Activated CD4-positive, alpha-beta T cell treated with anti-CD3 and anti-CD28 coated beads, Interleukin-2, amount 50 U/mL, for 16 hours (primary cell): ENCODE data around the gene DXO.
A peak's percentile ranks its signal among the peaks of the same experiment; 100 is the strongest.
"Not testable (repeated sequence)": the region's sequence is repeated elsewhere in the genome, so short reads cannot be mapped to it uniquely, and the experiment has no call there.

ENCODE experiments used
- DNase-seq: peaks from one replicate; pipeline ENCODE4 v3.0.0-alpha.2; 2020

The DXO gene

DNA sequence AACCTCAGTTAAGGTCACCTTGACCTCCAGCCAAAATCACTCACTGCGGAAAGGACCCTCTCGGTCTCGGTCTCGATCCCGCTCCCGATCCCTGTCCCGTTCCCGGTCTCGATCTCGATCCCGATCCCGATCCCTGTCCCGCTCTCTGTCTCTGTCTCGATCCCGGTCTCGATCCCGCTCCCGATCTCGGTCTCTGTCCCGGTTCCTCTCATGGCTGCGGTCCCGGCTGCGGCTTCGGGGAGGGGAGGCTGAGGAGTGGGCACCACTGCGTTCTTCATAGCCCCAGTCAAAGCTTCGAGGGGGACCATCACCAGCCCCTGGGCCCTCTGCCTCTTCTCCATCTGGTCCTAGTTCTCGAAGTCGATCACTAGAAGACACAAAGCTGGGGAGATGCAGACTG, 17.4 kb downstream of the DXO start:
- no peak for DNase-seq

DNA sequence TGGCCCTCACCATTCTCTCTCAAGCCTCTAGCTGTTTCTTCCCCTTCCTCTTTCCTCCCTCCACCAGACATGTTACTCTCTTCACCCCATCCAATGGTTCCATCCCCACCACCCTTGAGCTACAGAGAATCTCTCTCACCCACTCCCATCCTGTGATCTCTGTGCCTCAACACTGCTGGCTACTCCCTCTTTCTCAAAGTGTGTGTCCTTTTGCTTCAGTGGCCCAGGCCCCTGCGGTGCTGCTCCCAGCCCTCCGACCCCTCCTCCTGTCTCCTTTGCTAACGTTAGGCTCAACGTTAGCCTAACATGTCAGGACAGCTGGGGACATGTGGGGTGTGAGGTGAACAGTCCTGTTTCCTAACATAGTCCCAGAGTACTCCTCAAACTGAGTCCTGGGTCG, 19.0 kb downstream of the DXO start:
- DNase-seq, result no peak

DNA sequence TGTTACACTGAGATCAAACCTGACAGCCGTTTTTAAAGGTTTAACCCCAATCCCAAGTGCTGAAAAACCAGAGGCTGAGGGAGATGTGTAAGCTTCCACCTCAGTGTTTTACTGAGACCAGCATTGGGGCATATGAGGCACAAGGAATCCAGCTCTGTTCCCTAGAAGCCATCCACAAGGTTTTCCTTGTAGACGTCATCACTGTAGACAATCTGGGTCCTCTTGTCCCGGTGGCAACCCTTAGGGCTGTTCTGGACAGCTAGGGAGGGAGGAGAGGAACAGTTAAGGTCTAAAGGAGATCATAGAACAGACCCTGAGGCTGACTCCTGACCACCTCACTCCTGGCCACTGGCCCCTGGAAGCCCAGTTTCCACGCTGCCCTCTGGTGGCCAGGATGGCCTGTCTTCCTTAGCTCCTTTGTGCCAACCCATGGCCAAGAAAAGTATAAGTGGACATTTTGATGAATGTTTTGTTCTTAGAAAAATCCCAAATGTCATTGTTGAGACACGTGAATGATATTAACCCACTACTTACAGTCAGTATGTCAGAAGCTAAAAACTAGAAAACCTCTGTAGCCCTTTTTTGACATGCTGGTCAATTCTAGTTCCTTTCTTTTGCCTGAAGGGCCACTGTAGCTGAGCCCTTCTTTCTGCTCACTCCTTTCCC, 19.7 kb downstream of the DXO start:
- DNase-seq, result peak; percentile 24

DNA sequence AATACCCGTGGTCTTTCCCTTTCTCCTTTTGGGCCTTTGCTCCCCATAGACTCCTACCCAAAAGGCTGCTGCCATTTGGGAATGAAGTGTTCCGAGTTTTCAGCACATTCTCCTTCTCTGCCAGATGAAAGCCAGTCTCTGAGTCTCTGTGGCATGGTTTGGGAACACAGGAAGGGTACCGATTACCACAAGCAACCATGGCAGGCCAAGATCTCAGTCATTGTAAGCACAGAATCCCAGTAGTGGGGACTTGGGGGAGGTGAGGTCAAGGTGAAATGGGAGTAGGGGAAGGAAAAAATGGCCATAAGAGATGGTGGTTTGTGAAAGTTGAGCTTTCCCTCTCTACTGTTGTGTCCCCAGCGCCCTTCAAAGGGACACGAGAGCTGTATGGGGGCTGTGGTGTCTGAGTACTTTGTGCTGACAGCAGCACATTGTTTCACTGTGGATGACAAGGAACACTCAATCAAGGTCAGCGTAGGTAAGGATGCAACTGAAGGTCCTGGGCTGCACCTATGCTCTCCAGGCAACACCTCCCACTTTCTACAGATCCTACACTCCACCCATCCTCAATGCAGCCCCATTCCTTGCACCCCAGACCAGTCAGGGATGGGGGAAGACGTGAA, 21.9 kb downstream of the DXO start:
- no peak for DNase-seq

DNA sequence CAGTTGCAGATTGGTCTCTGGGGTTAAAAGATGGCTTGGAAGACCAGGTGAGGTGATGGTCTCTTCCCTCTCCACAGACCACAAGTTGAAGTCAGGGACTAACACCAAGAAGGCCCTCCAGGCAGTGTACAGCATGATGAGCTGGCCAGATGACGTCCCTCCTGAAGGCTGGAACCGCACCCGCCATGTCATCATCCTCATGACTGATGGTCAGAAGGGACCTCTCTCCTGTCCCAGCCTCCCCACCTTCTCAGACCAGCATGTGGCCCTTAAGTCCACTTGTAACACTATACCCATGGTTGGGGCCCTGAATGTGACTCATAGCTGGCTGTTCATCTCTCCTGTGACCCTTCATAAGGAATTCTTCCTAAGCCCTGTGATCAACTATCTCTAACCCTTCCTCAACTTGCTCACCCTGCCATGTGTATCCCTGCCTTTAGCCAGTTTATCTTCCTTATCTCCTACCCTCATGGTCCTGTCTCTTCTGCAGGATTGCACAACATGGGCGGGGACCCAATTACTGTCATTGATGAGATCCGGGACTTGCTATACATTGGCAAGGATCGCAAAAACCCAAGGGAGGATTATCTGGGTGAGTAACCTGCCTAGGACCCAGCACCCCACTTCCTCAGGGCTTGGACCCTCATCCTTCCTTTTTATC, 23.1 kb downstream of the DXO start:
- DNase-seq, result no peak

DNA sequence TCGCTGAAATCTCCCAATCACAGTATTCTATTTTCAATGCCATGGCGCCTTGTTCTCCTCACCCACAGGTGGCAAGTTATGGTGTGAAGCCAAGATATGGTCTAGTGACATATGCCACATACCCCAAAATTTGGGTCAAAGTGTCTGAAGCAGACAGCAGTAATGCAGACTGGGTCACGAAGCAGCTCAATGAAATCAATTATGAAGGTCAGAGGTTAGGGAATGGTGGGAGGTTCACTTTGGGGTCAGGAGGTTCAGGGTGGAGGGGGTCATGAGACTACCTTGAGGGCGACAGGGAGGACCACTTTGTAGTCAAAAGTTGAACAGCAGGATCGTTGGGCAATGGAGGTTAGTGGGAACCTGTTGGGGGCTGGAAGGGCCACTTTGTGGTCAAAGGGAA, 23.6 kb downstream of the DXO start:
- DNase-seq, result no peak

DNA sequence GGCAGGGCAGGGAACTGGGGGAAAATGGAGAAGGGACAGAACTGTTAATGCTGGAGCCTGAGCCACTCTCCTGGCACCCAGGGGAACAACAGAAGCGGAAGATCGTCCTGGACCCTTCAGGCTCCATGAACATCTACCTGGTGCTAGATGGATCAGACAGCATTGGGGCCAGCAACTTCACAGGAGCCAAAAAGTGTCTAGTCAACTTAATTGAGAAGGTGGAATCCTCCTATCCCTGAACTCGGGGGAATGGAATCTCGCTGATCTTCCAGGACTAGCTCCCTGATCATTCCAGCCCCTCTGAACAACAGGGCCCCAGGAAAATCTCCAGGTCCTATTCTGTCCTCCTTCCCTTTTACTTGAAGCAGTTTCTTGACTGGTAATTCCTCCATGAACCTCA, 24.1 kb downstream of the DXO start:
- no peak for DNase-seq

DNA sequence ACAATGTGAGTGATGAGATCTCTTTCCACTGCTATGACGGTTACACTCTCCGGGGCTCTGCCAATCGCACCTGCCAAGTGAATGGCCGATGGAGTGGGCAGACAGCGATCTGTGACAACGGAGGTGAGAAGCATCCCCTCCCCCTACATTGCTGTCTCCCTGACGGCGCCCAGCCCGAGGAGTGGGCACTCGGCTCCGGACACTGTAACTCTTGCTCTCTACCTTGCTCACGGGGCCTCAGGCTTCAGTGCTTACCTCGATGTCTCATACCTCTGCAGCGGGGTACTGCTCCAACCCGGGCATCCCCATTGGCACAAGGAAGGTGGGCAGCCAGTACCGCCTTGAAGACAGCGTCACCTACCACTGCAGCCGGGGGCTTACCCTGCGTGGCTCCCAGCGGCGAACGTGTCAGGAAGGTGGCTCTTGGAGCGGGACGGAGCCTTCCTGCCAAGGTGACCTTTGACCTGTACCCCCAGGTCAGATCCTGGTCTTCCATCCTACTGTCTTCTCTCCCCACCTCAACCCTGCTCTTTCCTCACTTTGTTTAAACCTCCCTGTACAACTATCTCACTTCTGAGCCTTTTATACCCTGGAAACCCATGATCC, 24.8 kb downstream of the DXO start:
- no peak for DNase-seq

DNA sequence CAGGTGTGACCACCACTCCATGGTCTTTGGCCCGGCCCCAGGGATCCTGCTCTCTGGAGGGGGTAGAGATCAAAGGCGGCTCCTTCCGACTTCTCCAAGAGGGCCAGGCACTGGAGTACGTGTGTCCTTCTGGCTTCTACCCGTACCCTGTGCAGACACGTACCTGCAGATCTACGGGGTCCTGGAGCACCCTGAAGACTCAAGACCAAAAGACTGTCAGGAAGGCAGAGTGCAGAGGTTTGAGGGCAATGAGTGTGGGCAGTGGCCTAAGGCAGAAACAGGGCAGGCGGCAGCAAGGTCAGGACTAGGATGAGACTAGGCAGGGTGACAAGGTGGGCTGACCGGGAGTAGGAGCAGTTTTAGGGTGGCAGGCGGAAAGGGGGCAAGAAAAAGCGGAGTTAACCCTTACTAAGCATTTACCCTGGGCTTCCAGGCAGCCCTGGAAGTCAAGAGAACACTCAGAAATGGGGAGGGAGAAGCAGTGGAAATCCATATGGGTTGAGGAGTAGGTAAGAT, 25.5 kb downstream of the DXO start:
- DNase-seq, result no peak

DNA sequence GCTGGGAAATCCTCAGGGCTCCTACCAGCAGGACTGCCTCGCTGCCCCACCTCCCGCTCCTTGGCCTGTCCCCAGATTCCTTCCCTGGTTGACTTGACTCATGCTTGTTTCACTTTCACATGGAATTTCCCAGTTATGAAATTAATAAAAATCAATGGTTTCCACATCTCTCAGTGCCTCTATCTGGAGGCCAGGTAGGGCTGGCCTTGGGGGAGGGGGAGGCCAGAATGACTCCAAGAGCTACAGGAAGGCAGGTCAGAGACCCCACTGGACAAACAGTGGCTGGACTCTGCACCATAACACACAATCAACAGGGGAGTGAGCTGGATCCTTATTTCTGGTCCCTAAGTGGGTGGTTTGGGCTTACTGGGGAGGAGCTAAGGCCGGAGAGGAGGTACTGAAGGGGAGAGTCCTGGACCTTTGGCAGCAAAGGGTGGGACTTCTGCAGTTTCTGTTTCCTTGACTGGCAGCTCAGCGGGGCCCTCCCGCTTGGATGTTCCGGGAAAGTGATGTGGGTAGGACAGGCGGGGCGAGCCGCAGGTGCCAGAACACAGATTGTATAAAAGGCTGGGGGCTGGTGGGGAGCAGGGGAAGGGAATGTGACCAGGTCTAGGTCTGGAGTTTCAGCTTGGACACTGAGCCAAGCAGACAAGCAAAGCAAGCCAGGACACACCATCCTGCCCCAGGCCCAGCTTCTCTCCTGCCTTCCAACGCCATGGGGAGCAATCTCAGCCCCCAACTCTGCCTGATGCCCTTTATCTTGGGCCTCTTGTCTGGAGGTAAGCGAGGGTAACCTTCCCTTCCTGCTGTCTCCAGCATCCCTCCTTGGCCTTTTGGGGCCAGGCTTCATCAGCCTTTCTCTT, 26.2 kb downstream of the DXO start, which contains the start of gene CFB:
CFB (plus strand) TSS at position 589 of the 863 bp plus-strand sequence; CDS start at position 716, 127 bp downstream.
- no peak for DNase-seq

DNA sequence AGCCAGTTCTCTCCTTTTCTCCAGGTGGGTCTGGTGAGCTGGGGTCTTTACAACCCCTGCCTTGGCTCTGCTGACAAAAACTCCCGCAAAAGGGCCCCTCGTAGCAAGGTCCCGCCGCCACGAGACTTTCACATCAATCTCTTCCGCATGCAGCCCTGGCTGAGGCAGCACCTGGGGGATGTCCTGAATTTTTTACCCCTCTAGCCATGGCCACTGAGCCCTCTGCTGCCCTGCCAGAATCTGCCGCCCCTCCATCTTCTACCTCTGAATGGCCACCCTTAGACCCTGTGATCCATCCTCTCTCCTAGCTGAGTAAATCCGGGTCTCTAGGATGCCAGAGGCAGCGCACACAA, 26.8 kb downstream of the DXO start:
- DNase-seq, result no peak

DNA sequence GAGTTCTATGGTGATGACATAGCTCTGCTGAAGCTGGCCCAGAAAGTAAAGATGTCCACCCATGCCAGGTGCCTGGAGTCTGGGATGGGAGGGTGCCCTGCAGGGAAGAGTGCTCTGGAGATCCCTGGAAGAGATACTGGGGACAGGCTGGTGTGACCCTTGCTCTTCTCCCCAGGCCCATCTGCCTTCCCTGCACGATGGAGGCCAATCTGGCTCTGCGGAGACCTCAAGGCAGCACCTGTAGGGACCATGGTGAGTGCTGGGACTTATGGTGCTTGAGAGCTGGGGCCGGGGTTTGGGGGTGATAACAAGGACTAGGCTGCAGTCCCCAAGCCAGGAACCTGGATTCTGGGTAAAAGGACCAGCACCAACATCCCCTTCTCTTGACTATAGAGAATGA, 28.2 kb downstream of the DXO start:
- DNase-seq, result no peak

DNA sequence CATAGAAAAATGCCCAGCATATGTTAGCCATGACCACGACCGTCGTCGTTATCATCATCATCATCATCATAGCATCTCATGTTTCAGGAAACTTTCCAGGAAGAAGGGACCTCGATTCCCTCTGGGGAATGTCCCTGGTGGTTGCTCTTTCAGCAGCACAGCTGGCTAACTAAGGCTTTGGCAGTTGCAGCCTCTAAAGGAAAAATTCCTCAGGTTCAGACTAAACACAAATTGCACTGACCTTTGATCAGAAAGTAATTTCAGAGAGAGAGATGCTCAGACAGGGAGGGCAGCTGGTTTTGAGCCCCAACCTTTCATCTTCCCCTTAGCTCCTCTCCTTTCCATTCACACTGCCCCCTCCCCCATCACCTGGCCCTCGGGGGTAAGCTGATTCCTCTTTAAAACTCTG, 31.7 kb downstream of the DXO start:
- DNase-seq, result no peak

DNA sequence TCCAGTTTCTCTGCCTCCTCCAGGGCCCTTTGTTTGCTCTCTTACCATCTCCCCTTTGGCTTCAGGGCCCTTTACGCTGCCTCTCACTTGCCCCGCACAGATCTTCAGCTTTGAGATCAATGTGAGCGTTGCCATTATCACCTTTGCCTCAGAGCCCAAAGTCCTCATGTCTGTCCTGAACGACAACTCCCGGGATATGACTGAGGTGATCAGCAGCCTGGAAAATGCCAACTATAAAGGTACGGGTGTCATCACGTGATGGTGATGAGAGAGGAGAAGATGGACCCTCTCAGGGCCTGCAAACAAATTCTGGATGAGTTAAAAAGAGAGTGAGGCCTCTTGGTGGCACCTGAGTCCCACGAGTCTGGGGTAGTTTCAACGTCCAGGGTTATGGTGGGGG, 36.1 kb downstream of the DXO start:
- no peak for DNase-seq

DNA sequence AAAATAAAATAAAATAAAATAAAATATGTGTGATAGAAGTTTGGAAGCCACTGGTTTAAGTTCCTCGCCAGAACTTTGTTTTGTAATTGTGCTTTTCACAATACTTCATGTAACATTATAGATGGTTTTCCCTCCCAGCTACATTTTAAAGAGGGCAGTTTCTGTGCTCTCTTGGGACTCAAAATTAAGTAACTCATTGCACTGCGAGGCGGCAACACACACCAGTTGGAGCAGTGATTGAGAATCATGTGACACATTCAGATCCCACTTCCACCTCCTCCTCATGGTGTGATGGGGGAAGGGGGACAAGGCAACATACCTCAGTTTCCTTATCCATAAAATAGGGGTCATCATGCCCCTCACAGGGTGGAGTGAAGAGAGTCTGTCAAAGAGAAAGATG, 36.9 kb downstream of the DXO start:
- no peak for DNase-seq

DNA sequence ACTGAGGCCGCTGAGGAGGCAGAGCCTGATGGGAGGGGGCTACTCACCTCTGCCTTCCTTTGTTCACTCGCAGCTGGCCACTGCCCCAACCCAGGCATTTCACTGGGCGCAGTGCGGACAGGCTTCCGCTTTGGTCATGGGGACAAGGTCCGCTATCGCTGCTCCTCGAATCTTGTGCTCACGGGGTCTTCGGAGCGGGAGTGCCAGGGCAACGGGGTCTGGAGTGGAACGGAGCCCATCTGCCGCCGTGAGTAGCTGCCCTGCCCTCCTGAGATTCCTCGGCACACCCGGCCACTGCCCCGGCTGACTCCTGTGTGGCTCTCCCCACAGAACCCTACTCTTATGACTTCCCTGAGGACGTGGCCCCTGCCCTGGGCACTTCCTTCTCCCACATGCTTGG, 38.4 kb downstream of the DXO start:
- DNase-seq, result no peak

DNA sequence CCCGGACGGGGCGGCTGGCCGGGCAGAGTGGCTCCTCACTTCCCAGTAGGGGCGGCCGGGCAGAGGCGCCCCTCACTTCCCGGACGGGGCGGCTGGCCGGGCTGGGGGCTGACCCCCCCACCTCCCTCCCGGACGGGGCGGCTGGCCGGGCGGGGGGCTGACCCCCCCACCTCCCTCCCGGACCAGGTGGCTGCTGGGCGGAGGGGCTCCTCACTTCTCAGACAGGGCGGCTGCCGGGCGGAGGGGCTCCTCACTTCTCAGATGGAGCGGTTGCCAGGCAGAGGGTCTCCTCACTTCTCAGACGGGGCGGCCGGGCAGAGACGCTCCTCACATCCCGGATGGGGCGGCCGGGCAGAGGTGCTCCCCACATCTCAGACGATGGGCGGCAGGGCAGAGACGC, 39.8 kb downstream of the DXO start:
- DNase-seq, result not testable (repeated sequence)

DNA sequence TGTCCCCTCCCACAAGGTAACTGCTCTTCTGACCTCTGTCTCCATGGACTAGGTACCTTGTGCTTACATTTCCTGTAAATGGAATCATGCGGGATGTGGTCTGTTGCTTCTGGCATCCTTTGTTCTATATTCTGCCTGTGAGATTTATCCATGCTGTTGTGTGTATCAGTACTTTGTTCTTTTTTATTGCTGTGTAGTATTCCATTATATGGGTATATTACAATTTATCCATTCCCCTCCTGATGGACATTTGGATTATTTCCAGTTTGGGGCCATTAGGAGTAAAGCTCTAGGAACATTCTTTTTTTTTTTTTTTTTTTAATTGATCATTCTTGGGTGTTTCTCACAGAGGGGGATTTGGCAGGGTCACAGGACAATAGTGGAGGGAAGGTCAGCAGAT, 41.0 kb downstream of the DXO start:
- no peak for DNase-seq

DNA sequence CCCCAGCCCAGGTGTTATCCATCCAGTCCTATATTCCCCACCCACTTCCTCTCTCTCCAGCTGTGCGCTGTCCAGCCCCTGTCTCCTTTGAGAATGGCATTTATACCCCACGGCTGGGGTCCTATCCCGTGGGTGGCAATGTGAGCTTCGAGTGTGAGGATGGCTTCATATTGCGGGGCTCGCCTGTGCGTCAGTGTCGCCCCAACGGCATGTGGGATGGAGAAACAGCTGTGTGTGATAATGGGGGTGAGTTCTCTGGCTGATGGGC, 43.3 kb downstream of the DXO start:
- no peak for DNase-seq

DNA sequence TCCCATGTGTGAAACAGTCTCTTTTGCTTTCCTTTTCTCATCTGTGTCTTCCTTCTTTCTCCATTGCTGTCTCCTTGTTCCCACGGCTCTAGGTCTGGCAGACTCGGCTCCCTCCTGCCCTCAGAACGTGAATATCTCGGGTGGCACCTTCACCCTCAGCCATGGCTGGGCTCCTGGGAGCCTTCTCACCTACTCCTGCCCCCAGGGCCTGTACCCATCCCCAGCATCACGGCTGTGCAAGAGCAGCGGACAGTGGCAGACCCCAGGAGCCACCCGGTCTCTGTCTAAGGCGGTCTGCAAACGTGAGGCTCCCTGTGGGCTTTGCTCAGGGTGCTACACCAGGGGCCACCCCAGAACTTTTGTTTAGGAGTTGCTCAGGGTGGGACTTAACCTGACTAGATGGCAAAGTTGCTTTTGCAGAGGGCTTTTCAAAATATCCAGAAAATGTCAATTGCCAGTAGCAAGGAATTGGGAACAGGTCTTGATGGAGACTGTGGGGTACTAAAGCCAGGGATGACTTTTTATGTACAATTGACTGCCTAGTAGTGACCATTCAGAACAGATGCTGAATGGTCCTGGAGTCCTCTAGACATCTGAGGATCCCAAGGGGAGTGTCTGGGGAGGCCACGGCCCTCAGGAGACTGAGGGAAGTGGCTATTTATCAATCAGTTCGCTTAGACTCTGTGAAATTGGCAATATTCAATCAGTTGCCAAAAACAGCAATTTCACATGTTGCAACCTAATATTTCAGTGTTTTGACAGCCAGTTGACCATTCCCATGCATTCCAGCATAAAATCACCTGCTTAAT, 43.9 kb downstream of the DXO start:
- DNase-seq, result no peak

DNA sequence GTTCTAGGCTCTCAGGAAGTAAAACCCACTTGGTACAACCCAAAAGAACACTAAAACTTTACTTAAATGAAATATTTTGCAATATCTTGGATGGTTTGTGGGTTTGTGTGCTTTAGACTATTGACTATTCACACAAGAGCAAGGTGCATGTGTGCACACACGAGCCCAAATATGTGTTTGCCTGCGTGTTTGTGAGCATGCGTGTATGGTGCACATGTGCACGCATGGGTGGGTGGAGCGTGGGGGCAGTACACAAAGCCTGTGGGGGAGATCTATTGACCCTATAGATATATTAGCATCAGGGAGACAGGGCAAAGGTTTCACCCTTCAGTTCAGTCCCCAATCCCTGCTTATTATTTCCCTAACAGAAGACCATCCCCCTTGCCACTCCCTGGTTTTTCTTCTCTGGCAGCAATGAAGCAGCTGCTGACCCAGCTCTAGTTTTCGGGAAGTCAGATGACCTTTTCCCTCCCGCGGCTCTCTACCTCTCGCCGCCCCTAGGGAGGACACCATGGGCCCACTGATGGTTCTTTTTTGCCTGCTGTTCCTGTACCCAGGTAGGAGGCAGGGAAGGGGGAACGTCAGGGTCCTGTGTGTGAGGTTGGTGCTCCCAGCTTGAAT, 44.6 kb downstream of the DXO start, which contains the start of gene C2:
C2 (plus strand) TSS at position 476 of the 621 bp plus-strand sequence; CDS start at position 512, 36 bp downstream.
- DNase-seq, result no peak

DNA sequence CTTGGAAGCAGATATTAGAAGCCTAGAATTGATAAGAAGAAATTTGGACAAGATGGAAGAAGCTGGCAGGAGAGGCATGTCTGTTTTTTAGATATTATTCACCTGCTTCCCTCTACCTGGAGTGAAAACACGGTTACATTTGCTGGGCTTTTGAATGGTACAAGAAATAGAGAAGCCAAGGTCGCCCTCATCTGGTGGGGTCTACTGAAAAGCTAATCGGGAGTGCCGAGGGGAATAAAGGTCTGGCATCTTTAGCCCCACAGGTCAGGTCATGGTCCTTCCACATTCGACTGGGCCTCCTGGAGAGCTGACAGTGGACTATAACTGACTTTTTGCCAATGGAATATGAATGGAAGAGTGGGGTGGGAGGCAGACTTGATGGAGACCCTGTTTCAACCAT, 49.0 kb downstream of the DXO start:
- no peak for DNase-seq
